HG03280 (cell line): ENCODE results near the gene TBX21.
"Not testable (repeated sequence)": the region's sequence is repeated elsewhere in the genome, so short reads cannot be mapped to it uniquely, and the experiment has no call there.

Source experiments
- ATAC-seq: cut with Tn5 transposase; IDR thresholded peaks from one replicate; pipeline ENCODE4 v1.9.1; 2021; ENCODE audit warnings: mild to moderate bottlenecking, moderate library complexity; ENCODE audit not compliant: unreplicated experiment

TBX21 gene

DNA sequence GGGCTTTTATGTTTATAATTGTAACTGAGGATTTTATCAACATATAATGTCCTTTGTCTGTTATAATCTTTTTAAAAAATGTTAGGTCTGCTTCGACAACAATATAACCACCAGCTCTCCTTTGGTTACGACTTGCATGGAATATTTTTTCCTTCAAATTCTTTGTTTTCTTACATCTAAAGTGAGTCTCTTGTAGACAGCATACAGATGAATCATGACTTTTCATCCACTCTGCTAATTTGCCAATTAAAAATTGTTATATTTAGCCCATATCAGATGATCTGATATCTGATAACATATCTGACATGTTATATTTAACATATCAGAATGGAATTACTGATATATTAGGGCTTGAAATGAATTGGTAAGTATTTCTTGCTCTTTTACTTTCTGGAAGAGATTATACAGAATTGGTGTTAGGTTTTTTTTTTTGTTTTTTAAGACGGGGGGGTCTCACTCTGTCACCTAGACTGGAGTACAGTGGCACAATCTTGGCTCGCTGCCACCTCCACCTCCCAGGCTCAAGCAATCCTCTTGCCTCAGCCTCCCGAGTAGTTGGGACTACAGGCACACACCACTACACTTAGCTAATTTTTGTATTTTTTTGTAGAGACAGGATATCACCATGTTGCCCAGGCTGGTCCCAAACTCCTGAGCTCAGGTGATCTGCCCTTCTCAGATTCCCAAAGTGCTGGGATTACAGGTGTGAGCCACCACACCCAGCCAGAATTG, 27.5 kb downstream of the TBX21 start:
- ATAC-seq: no peak

DNA sequence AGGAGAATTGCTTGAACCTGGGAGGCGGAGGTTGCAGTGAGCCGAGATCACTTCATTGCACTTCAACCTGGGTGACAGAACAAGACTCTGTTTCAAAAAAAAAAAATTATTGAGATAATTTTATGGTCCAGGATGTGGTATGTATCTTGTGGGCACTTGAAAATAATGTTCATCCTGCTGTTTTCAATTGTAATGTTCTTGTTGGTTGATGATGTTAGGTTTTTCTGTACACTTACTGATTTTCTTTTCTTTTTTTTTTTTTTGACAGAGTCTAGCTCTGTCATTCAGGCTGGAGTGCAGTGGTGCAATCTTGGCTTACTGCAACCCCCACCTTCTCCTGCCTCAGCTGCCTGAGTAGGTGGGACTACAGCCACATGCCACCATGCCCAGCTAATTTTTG, 29.7 kb downstream of the TBX21 start:
- no peak for ATAC-seq

DNA sequence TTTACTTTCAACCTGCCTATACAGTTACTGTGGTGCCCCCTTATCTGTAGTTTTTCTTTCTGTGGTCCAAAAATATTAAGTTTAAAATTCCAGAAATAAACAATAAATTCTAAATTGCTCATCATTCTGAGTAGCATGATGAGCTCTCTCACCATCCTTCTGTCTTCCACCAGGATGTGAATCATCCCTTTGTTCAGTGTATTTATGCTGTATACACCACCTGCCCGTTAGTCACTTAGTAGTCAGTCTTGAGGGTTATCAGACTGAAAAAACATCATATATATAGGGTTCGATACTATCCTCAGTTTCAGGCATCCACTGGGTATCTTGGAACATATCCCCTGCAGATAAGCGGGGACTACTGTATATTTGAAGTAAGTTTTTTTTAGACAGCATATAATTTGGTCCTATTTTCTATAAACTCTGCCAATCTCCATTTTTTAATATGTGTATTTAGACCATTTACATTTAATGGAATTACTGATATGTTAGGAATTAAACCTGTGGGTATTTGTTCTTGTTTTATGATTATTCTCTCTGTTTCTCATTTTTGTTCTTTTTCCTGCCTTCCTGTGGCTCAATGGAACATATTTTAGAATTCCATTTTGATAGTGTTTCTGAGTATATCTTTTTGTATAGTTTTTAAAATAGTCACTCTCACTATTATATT, 31.0 kb downstream of the TBX21 start:
- no peak for ATAC-seq

DNA sequence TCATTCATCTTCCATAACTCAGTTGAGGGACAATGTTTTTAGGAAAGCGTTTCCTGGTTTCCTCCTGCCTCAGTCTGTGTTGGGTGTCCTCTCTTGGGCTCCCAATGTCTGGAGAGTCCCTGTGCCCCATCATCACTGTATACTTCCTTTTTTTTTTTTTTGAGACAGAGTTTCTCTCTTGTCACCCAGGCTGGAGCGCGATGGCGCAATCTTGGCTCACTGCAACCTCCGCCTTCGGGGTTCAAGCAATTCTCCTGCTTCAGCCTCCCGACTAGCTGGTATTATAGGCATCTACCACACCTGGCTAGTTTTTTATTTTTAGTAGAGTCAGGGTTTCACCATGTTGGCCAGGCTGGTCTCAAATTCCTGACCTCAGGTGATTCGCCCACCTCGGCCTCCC, 40.6 kb downstream of the TBX21 start:
- ATAC-seq: not testable (repeated sequence)

DNA sequence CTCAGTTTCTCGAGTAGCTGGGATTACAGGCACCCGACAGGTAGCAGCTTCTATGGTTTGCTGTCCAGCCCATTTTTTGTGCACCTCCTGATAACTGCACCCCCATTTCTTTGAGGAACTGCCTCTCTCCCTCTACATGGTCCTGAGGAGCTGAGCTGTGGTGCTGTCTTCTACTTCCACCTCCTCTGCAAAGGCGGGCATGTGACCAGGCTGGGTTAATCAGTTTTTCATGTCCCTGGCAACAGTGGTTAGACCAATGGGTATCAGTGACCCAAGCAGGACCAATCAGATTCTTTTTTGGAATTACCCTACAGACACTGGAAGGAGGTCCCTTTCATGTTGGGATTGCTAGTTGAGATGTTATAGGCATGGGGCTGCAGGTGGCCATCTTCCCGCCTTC, 41.3 kb downstream of the TBX21 start:
- ATAC-seq: no peak

DNA sequence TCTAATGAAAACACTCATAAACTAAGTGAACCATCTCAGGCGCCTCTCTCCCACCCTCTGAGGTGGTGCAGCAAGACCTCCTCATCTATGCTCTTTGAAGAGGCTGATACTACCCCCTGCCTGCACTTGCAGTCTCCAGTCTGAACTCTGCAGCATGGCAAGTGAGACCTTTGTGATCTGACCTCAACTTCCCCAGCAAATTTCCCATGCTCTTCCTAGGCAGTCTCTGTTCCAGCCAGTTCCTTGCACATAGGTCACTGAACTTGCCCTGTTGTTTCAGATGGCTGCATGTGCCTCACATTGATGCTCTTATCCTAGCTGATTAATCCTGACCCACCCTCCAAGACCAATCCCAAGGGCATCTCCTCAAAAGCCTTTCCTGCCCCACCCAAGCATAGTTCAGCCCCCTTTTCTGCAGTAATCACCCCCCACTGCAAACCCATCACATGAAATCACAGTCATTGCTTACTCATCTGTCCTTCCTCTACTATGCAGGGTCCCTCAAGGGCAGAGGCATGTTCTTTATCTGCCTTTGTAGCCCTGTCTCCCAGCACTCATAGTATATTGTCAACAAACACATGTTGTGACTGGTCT, 42.0 kb downstream of the TBX21 start:
- ATAC-seq: no peak

DNA sequence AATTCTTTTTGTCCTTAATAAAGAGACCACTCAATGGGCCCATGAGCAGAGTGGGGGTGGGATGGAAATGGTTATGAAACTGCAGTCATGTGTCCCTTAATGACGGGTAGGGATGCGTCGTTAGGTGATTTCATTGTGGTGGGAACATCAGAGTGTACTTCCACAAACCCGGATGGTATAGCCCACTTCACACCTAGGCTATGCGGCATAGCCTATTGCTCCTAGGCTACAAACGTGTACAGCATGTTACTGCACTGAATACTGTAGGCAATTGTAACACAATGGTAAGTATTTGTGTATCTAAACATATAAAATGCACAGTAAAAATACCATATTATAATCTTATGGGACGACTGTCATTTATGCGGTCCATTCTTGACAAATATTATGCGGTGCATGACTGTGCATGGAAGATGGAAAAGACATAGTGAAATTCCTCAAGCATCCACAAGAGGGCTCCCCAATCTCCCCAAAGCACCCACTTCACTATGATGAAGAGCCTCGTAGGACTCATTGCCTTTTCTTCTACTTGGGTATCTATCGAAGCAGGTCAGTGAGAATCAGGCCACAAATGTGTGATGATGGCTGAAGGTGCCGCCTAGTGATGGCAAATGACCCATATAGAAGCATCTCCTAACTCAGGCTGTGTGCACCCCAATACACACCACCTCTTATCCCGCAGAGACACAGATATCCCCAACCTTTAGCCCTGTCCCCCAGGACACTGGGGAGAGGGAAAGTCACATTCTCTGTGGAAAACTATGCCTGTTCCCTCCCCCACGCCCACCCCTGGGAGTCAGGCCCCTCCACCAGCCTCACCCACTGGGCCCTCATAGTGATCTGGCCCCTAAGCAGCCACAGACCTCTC, 43.5 kb downstream of the TBX21 start:
- no peak for ATAC-seq

DNA sequence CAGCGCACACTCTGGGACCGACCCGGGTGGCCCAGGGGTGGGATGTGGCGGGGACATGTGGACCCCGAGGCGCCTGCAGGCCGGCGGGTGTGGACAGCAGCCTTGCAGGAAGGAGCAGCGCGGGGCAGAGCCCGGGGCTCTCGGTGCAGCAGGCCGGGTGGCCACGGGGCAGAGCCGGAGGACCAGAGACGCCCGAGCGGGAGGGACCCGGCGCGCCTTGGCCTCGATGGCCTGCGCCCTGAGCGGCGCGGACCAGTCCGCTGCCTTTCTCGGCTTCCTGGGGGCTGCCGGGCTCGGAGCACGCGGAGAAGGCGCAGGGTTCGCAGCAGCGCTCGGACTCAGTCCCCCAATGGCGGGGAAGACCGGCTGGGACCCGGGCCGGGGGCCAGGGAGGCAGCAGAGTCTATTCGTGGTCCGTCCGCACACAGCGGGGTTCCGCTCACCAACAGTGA, 45.2 kb downstream of the TBX21 start:
- ATAC-seq: no peak

DNA sequence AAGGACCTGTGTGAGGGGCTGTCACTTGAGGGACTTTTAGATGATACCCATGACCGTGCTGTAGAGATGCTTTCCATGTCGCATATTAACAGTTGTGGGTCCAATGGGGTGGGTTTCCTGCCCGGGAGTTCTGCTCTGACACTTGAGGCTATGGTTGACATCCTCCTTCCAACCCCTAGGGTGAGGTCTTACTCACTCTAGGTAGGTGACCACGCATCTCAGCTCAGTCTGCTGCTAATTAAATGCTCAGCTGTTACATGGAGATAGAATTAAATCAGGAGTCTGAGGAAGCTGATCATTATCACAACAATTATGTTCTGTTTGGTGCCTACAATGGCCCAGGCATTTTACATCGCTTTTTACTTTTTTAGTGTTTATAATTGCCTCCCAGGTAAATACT, 48.4 kb downstream of the TBX21 start:
- no peak for ATAC-seq

DNA sequence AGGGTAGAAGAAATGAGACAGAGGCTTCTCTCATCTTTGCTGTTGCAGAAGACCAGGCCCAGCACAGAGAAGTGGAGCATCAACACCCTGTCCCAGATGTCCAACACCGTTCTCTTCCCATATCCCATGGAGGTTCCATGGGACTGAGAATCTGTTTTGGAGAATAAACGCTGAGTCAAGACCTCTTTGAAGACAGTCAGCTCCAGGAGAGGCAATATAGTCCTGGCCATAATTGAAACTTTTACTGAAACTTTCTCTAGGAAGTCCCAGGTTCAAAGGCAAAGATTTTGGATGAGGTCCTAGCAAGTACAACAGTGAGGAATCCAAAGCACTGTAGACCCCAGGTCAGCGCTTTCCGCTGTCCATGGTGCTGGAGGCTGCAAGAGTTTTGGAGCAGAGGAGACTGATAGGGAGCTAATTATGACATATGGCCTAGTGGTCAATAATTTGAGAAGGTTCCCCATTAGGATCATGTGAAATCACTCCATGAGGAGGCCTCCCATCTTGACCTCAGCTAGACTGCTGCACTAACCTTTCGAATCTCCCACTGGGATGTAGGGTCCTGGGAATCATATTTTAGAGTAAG, 52.6 kb downstream of the TBX21 start:
- ATAC-seq: no peak

DNA sequence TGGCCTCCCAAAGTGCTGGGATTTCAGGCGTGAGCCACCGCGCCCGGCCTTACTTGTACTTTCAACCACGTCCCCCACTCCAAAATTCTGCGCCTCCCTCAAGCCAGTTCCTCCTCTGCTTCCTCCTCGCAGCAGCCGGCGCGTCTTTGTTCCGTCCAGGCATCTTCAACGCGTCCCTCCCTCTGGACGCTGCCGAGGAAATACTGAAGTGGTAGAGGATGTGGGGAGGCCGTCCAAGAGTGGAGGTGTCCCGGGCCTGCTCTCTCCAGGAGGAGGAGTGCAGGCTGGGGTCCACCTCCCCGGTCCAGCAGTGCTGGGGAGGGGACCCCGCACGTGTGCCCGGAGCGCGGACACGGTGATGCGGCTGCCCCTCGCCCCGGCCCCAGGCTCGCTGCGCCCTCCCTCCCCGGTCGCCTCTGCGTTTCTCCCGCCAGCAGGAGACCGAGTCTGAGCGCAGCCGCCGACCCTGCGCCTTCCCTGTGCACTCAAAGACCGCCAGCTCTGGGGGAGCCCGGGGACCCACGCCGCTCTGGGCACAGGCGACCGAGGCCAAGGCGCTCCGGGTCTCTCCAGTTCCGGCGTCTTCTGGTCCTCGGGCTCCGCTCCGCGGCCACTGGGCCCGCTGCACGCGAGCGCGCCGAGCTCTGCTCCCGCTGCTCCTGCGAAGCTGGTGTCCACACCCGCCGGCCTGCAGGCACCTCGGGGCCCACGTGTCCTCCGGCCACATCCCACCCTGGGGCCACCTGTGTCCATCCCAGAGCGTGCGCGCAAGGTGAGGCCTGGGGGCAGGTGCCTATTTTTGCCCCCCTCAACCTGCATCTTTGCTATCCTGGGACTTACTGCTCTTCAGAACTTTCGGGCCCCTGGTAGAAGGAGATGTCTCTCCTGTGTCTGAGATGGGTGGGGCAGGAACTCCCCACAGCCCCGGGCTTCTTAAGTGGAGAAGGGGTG, 56.9 kb downstream of the TBX21 start:
- ATAC-seq: no peak

DNA sequence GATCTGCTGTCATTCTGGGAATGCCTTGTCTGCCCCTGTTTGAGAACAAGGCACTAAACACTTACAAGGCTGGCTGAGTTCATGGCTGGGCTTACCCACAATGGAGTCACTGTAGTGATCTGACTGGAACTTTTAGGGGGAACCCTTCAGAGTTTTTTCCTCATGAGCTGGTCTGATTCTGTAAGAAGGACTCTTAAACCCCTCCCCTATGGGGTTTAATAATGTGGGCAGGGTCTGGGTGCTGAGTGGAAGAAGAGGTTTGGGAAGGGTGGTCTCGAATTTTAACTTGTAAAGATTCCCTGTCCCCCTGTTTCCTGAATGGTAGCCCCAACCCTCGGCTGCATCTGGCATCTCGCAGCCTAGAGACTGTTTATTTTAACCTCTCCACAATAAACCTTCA, 58.0 kb downstream of the TBX21 start:
- ATAC-seq: no peak

DNA sequence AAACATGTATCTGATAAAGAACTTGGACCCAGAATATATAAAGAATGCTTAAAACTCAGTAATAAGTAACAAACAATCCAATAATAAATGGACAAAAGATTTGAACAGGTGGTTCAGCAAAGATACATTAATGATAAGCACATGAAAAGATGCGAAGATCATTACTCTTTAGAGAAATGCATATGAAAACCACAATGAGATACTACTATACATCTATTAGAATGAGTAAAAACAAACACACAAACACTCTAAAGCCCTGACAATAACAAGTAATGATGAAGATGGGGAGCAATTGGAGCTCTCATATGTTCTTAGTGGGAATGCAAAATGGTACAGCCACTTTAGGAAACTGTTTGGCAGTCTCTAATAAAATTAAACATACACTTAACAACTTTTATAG, 59.4 kb downstream of the TBX21 start:
- no peak for ATAC-seq

DNA sequence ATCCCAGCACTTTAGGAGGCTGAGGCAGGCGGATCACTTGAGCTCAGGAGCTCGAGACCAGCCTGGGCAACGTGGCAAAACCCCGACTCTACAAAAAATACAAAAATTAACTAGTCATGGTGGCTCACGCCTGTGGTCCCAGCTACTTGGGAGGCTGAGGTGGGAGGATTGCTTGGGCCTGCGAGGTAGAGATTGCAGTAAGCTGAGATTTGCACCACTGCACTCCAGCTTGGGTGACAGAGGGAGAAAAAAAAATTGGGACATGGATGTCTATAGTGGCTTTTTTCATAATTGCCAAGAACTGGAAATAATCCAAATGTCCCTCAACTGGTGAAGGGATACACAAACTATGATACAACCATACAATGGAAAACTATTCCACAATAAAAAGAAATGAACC, 59.9 kb downstream of the TBX21 start:
- ATAC-seq: no peak
